Muscle layer of colon (tissue), 2 donors: ENCODE measurements around the gene PIR.

Experiments
- H3K27ac ChIP-seq: one replicate; pipeline ENCODE4 v1.7.0; 2013; ENCODE audit warnings: low read depth, mild to moderate bottlenecking, low read length, moderate library complexity
- H3K27me3 ChIP-seq, 2 donors: one replicate each; pipeline ENCODE4 v1.7.0; 2013; ENCODE audit warnings: low read length in 2 of 2, mild to moderate bottlenecking in 2 of 2; ENCODE audit not compliant: insufficient read depth in 2 of 2, control insufficient read depth in 1 of 2
- H3K36me3 ChIP-seq: one replicate; pipeline ENCODE4 v1.7.0; 2013; ENCODE audit warnings: mild to moderate bottlenecking, low read length; ENCODE audit not compliant: insufficient read depth
- H3K4me1 ChIP-seq: one replicate; pipeline ENCODE4 v1.7.0; 2013; ENCODE audit warnings: mild to moderate bottlenecking, low read length; ENCODE audit not compliant: insufficient read depth
- H3K4me3 ChIP-seq, 2 donors: one replicate each; pipeline ENCODE4 v1.7.0; 2013; ENCODE audit warnings: low read length in 2 of 2, low read depth in 1 of 2, mild to moderate bottlenecking in 1 of 2, moderate library complexity in 1 of 2
- H3K9ac ChIP-seq: one replicate; pipeline ENCODE4 v1.7.0; 2013; ENCODE audit warnings: low read length
- H3K9me3 ChIP-seq: one replicate; pipeline ENCODE4 v1.7.0; 2013; ENCODE audit warnings: mild to moderate bottlenecking, low read length
- donor health status: abdominal sarcoma.
- donor health status: Adenocarcinoma of cecum.

Gene PIR

GRCh38 chrX:15416133-15416993 is 76.8 kb downstream of the PIR start:
- Histone ChIP-seq H3K9ac (no peak overlapping the region), H3K4me1 (no peaks in the 10 kb centered on the region), H3K36me3 (no peaks in the 10 kb centered on the region), H3K27me3 (no peaks in the 10 kb centered on the region), H3K9me3 (peaks cover 5% of the 10 kb centered on the region), H3K4me3 (no peak overlapping the region), H3K27ac (no peak overlapping the region)

- H3K27me3 ChIP-seq, result no peaks in the 10 kb centered on the region
- no peak overlapping the region for H3K9ac ChIP-seq
- peaks cover 5% of the 10 kb centered on the region for H3K9me3 ChIP-seq
- H3K4me3 ChIP-seq, result no peak overlapping the region
- H3K4me1 ChIP-seq, result no peaks in the 10 kb centered on the region
- no peaks in the 10 kb centered on the region for H3K36me3 ChIP-seq
- no peak overlapping the region for H3K27ac ChIP-seq
These were observed 80.0 kb downstream of the PIR start for GRCh38 chrX:15413101-15413500.

- H3K4me1 ChIP-seq, result no peaks in the 10 kb centered on the region
- no peak overlapping the region for H3K4me3 ChIP-seq
- H3K27ac ChIP-seq, result no peak overlapping the region
- H3K9ac ChIP-seq, result no peak overlapping the region
- no peaks in the 10 kb centered on the region for H3K9me3 ChIP-seq
- peaks cover 0 to 1% of the 10 kb centered on the region in 2 donors for H3K27me3 ChIP-seq
- no peaks in the 10 kb centered on the region for H3K36me3 ChIP-seq
These were observed 82.2 kb downstream of the PIR start for GRCh38 chrX:15410947-15411346.

DNA sequence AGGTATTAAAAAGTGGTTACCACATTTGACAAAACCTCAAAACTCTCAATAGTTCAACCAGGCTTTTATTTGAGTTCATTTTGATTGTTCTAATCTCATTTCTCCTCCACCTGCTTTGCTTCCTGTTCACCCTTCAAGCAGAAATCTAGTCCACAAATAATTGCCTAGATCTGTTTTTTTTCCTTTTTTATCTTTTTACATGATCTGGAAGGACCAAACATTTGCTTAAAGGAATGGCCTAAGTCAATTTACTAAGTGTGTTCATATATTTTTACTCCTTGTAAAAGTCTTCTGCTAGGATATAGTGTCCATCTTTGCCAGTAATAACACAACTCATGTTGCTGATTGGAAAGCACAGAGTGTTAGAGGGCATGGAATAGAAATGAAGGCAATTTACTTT is 82.7 kb downstream of the PIR start:
- peaks cover 0 to 3% of the 10 kb centered on the region in 2 donors for H3K27me3 ChIP-seq
- no peak overlapping the region for H3K4me3 ChIP-seq
- no peak overlapping the region for H3K9ac ChIP-seq
- H3K9me3 ChIP-seq, result no peaks in the 10 kb centered on the region
- no peaks in the 10 kb centered on the region for H3K36me3 ChIP-seq
- H3K4me1 ChIP-seq, result no peaks in the 10 kb centered on the region
- no peak overlapping the region for H3K27ac ChIP-seq

GRCh38 chrX:15405846-15406245 is 87.3 kb downstream of the PIR start:
- Histone ChIP-seq H3K9ac (no peak overlapping the region), H3K4me1 (no peaks in the 10 kb centered on the region), H3K9me3 (no peaks in the 10 kb centered on the region), H3K4me3 (no peak overlapping the region), H3K36me3 (no peaks in the 10 kb centered on the region), H3K27me3 (peaks cover 3 to 5% of the 10 kb centered on the region in 2 donors), H3K27ac (no peak overlapping the region)

- H3K27ac ChIP-seq, result no peak overlapping the region
- H3K9me3 ChIP-seq, result no peaks in the 10 kb centered on the region
- H3K27me3 ChIP-seq, result peaks cover 3 to 5% of the 10 kb centered on the region in 2 donors
- H3K4me1 ChIP-seq, result no peaks in the 10 kb centered on the region
- no peaks in the 10 kb centered on the region for H3K36me3 ChIP-seq
- no peak overlapping the region for H3K9ac ChIP-seq
- H3K4me3 ChIP-seq, result no peak overlapping the region
These were observed 88.6 kb downstream of the PIR start for GRCh38 chrX:15404401-15405096.

GRCh38 chrX:15401378-15401777 is 91.8 kb downstream of the PIR start:
- Histone ChIP-seq H3K9ac (no peak overlapping the region), H3K27ac (no peak overlapping the region), H3K4me3 (no peak overlapping the region), H3K9me3 (no peaks in the 10 kb centered on the region), H3K27me3 (peaks cover 3 to 5% of the 10 kb centered on the region in 2 donors), H3K4me1 (no peaks in the 10 kb centered on the region), H3K36me3 (no peaks in the 10 kb centered on the region)

DNA sequence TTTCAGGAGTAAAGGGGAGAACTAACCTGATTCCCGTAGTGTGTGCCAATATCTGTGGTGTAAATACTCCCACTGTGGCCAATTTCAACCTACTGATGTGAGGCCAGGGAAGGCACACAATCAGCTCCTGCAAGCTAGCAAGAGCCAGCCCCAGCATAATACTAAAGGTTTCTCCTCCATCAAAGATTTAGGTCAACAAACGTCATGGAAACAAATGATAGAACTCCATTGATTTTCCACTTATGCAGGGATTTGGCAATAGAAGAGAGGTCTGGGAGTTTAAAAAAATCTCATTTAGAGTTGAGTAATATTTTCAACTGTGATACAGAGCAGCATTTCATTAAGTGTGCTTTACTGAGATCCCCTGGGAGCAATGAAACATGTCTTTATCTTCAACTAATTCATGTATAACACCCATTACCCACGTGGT is 93.2 kb downstream of the PIR start:
- no peaks in the 10 kb centered on the region for H3K4me1 ChIP-seq
- no peaks in the 10 kb centered on the region for H3K9me3 ChIP-seq
- no peak overlapping the region for H3K9ac ChIP-seq

GRCh38 chrX:15398874-15399273 is 94.3 kb downstream of the PIR start:
- no peak overlapping the region for H3K4me3 ChIP-seq
- no peak overlapping the region for H3K9ac ChIP-seq
- H3K4me1 ChIP-seq, result no peaks in the 10 kb centered on the region
- no peak overlapping the region for H3K27ac ChIP-seq
- no peaks in the 10 kb centered on the region for H3K9me3 ChIP-seq
- peaks cover 0 to 5% of the 10 kb centered on the region in 2 donors for H3K27me3 ChIP-seq
- H3K36me3 ChIP-seq, result no peaks in the 10 kb centered on the region

More for the DNA sequence above, 93.2 kb downstream of the PIR start:
- no peak overlapping the region for H3K4me3 ChIP-seq
- H3K36me3 ChIP-seq, result no peaks in the 10 kb centered on the region
- no peak overlapping the region for H3K27ac ChIP-seq
- H3K27me3 ChIP-seq, result peaks cover 0 to 5% of the 10 kb centered on the region in 2 donors

GRCh38 chrX:15395789-15396188 is 97.3 kb downstream of the PIR start:
- Histone ChIP-seq H3K27me3 (no peaks in the 10 kb centered on the region), H3K4me1 (no peaks in the 10 kb centered on the region), H3K36me3 (no peaks in the 10 kb centered on the region), H3K9me3 (no peaks in the 10 kb centered on the region), H3K27ac (no peak overlapping the region), H3K4me3 (no peak overlapping the region), H3K9ac (no peak overlapping the region)

DNA sequence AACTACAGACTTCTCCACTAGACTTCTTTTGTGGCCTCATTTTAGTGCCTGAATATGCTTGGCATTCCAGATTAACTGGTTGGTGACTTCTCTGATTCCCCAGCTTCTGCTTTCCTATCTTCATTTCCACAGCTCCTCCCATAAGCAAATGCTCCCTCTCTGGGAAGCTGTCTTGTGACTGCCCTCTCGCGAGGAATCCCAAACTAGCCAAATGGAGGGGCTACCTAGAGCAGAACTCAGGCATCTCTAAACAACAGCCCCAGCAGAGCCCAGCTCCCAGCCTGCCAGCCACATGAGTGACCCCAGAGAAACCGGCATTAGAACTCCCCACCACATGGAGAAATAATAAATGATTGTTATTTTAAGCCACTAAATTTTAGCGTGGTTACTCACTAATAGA is 101.3 kb downstream of the PIR start:
- H3K36me3 ChIP-seq, result no peaks in the 10 kb centered on the region
- H3K27me3 ChIP-seq, result no peaks in the 10 kb centered on the region
- H3K27ac ChIP-seq, result no peak overlapping the region
- H3K4me1 ChIP-seq, result no peaks in the 10 kb centered on the region
- H3K9me3 ChIP-seq, result no peaks in the 10 kb centered on the region
- no peak overlapping the region for H3K4me3 ChIP-seq
- no peak overlapping the region for H3K9ac ChIP-seq
